GM12892 (cell line): ENCODE data around the gene TUBB1. TPM values are rescaled to one million over a fixed set of nuclear protein-coding genes. Genes with fewer than 3 reads are reported as not detected.
A peak's percentile ranks its signal among the peaks of the same experiment; 100 is the strongest.

ENCODE experiments used
- DNase-seq: peaks from one replicate; pipeline ENCODE4 v3.0.0; 2011; ENCODE audit not compliant: insufficient read length
- FAIRE-seq: peaks from 2 replicates; lab custom pipeline; 2011; peaks lifted over from hg19 to GRCh38; lab: Jason Lieb, UNC
- POLR2A ChIP-seq: IDR thresholded peaks from 2 replicates; pipeline ENCODE4 v1.6.1; 2011; ENCODE audit warnings: low read depth, low read length, control low read depth
- POLR2AphosphoS5 ChIP-seq: IDR thresholded peaks from 2 replicates; pipeline ENCODE4 v1.6.1; 2011; ENCODE audit warnings: low read depth, low read length, control low read depth
- TAF1 ChIP-seq: IDR thresholded peaks from 2 replicates; pipeline ENCODE4 v1.6.1; 2011; ENCODE audit warnings: low read depth, mild to moderate bottlenecking, control low read depth, low read length, borderline replicate concordance
- polyA plus RNA-seq: library from polyadenylated mRNA; unstranded; fragments of >200 nt; gene quantifications from one replicate; pipeline ENCODE4 v1.2.1, GENCODE V29; 2012; ENCODE audit warnings: missing spikeins, inconsistent platforms; ENCODE audit not compliant: missing spikeins

Gene TUBB1
- 0.66 TPM for polyA plus RNA-seq

DNA sequence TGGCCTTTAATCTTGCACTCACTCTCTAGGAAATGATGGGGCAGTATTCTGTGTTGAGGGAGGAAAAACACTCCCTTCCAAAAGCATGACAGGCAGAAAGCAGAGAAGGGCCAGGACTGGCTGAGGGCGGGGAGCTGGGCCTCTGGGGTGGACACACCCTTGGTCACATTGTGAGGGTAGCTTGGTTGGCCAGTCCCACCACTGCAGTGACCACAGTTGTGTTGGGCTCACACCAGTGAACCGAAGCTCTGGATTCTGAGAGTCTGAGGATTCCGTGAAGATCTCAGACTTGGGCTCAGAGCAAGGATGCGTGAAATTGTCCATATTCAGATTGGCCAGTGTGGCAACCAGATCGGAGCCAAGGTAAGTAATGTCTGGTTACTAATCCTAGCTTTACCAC is at the start of gene TUBB1:
Gene TUBB1 (plus strand): TSS at position 213 of the 400 bp plus-strand sequence. CDS start 94 bp downstream, at position 307.
- no peak for DNase-seq
- TF ChIP-seq POLR2AphosphoS5 (no peak), TAF1 (no peak), POLR2A (no peak)
- no peak for FAIRE-seq

DNA sequence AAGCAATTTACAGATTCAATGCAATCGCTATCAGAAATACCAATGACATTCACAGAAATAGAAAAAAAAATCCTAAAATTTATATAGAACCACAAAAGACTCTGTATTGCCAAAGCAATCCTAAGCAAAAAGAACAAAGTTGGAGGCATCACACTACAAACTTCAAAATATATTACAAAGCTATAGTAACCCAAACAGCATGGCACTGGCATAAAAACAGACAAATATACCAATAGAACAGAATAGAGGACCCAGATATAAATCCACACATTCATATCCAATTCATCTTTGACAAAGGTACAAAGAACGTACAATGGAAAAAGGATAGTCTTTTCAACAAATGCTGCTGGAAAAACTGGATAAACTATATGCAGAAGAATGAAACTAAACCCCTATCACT is 49.8 kb upstream of the TUBB1 start:
- FAIRE-seq, result no peak
- DNase-seq, result no peak
- TF ChIP-seq POLR2AphosphoS5, result no peak
- no peak for TF ChIP-seq TAF1
- no peak for TF ChIP-seq POLR2A

- no peak for FAIRE-seq
- DNase-seq, result no peak
- TF ChIP-seq POLR2A (no peak), POLR2AphosphoS5 (no peak), TAF1 (no peak)
Measured at GRCh38 chr20:58970146-58970545, 49.1 kb upstream of the TUBB1 start.

- DNase-seq (no peak), FAIRE-seq (no peak)
- TF ChIP-seq TAF1 (no peak), POLR2A (no peak)
Measured at GRCh38 chr20:58971429-58971828, 47.8 kb upstream of the TUBB1 start.

DNA sequence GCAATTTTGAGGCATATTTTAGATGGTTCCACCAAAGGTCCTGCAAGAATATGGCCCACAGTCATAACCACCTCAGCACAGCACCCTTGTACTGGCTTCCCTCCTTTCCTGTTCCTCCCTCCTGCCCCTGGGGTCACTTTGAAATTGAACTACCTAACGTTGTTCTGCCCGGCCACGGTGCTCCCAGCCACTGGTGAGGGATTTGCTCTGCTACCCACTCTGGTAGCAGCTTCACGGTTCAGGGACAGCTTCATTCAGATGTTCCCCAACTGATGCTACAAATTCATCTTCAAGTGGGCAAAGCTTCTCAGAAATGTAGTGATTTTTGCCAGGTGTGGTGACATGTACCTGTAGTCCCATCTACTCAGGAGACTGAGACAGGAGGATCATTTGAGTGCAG is 46.0 kb upstream of the TUBB1 start:
- no peak for TF ChIP-seq POLR2A
- no peak for TF ChIP-seq POLR2AphosphoS5
- no peak for TF ChIP-seq TAF1
- no peak for DNase-seq
- FAIRE-seq, result no peak

GRCh38 chr20:58973866-58974265 is 45.4 kb upstream of the TUBB1 start:
- FAIRE-seq, result no peak
- no peak for DNase-seq
- TF ChIP-seq POLR2A, result no peak
- TF ChIP-seq TAF1, result no peak
- TF ChIP-seq POLR2AphosphoS5, result no peak

DNA sequence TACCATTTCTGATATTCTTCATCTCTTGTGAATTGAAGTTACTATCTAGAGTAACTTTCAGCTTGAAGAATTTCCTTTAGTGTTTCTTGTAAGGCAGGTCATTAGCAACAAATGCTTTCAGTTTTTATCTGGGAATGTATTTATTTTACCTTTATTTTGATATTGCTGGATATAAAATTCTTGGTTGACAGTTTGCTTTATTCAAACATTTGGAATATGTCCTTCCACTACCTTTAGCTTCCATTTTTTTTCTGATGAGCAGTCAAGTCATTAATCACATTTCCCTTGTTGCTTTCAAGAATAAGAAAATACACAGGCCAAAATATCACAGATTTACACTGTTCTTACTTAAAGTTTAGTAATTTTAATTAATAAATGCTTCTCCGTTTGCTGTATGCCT is 43.9 kb upstream of the TUBB1 start:
- no peak for DNase-seq
- FAIRE-seq, result no peak
- TF ChIP-seq POLR2AphosphoS5 (no peak), TAF1 (no peak), POLR2A (no peak)

- DNase-seq, result no peak
- FAIRE-seq, result no peak
- TF ChIP-seq TAF1 (no peak), POLR2AphosphoS5 (no peak), POLR2A (no peak)
Measured at GRCh38 chr20:58976061-58976730, 43.0 kb upstream of the TUBB1 start.

DNA sequence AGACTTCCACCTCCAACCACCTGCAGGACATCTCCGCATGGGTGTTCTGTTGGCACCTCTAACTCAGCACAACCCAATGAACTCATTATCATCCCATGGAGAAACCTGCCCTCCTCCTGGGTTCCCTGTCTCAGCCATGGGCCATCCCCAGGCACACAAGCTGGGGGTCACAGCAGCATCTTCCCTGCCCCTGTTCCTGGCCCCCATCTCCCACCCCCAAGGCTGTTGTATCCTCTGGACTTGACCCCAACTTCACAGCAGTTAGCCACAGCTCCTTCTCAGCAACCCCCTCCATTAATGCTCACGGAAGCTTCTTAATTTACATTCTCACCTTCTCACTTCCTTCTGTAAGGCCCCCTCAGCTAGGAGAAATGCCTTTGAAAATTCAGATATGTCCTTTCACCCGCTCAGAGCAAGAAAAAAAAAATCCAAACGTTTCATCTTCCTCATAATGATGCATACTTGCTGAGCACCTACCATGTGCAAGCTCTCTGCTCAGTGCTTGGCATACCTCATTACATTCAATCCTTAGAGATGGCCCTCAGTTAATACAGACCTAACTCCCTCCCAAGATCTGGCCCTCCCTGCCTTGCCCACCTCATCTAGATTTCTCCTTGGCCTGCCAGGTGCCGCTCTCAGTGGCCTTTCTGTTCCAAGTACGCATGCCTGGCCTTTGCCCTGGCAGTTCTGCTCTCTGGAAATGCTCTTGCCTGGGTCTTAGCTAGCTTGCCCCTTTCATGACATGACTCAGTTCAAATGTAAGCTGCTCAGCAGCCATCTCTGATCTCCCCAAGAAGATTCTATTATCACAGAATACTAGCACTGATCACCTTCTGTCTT is 40.7 kb upstream of the TUBB1 start:
- no peak for FAIRE-seq
- no peak for DNase-seq
- TF ChIP-seq POLR2AphosphoS5 (no peak), TAF1 (no peak), POLR2A (no peak)

- FAIRE-seq, result peak; percentile 78
- peak; percentile 19; the same call in 1 of the 2 replicates for TF ChIP-seq TAF1
- peak; percentile 93 for TF ChIP-seq POLR2A
- peak; percentile 88 for TF ChIP-seq POLR2AphosphoS5
- peak; percentile 97 for DNase-seq
Measured at GRCh38 chr20:58980711-58981627, 38.3 kb upstream of the TUBB1 start, which contains the start of gene NELFCD. TSS of gene NELFCD (plus strand) at chr20:58981256. CDS start at chr20:58981310, 54 bp downstream.

DNA sequence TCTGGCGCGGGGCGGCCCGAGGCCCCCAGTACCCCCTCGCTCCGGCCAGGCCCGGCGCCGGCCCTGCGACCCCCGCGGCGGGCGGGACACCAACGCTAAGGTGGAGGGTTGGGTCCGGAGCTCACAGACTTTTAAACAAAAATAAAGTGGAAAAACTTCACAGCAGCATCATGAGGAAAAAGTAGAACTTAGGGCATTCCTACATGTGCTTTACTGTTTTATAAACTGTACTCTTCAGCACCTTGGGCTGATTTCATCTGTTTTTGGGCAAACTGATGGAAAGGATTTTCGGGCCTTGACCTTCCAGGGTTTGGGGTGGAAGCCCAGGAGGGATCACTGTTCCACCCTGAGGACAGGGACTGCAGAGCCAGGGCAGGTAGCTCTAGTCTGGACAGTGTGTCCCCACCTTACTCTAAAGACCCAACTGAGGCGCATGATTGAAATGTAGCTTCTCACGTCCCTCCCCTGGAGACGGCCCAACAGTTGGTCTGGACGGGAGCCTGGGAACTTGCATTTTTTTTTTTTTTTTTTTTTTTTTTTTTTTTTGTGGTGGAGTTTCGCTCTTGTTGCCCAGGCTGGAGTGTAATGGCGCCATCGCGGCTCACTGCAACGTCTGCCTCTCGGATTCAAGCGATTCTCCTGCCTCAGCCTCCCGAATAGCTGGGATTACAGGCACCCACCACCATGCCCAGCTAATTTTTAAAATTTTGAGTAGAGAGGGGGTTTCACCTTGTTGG is 37.4 kb upstream of the TUBB1 start:
- DNase-seq, result no peak
- TF ChIP-seq POLR2AphosphoS5 (no peak), POLR2A (no peak), TAF1 (no peak)
- FAIRE-seq, result no peak
